Liver (tissue), 9 donors: ENCODE measurements around the gene CPN1. TPM values are rescaled to one million over a fixed set of nuclear protein-coding genes. Genes with fewer than 3 reads are reported as not detected.

ENCODE experiments used
- DNase-seq: peaks from one replicate; pipeline ENCODE4 v3.0.0-alpha.2; 2017; ENCODE audit warnings: low spot score
- H3K27ac ChIP-seq, 2 donors: one replicate each; pipeline ENCODE4 v1.7.0; 2013; ENCODE audit warnings: inconsistent platforms in 2 of 2, low read length in 2 of 2, control low read depth in 1 of 2, low read depth in 1 of 2, mild to moderate bottlenecking in 1 of 2
- H3K27me3 ChIP-seq, 4 donors: one replicate each; pipeline versions ENCODE4 v1.6.1 to v1.7.0; 2013; ENCODE audit warnings: low read length in 3 of 4, inconsistent platforms in 1 of 4, mild to moderate bottlenecking in 1 of 4, moderate library complexity in 1 of 4; ENCODE audit not compliant: control insufficient read depth in 4 of 4, insufficient read depth in 4 of 4
- H3K36me3 ChIP-seq, 4 donors: one replicate each; pipeline versions ENCODE4 v1.6.1 to v1.7.0; 2013; ENCODE audit warnings: low read length in 3 of 4, mild to moderate bottlenecking in 3 of 4, low read depth in 1 of 4, moderate library complexity in 1 of 4; ENCODE audit not compliant: control insufficient read depth in 4 of 4, insufficient read depth in 3 of 4
- H3K4me1 ChIP-seq, 4 donors: one replicate each; pipeline versions ENCODE4 v1.6.1 to v1.7.0; 2013; ENCODE audit warnings: low read length in 3 of 4, mild to moderate bottlenecking in 3 of 4, moderate library complexity in 1 of 4; ENCODE audit not compliant: control insufficient read depth in 4 of 4, insufficient read depth in 4 of 4
- H3K4me3 ChIP-seq, 3 donors: one replicate each; pipeline versions ENCODE4 v1.6.1 to v1.7.0; 2013; ENCODE audit warnings: low read length in 3 of 3, control low read depth in 1 of 3, low read depth in 1 of 3, mild to moderate bottlenecking in 1 of 3
- H3K9ac ChIP-seq, 2 donors: one replicate each; pipeline ENCODE4 v1.7.0; 2013; ENCODE audit warnings: low read length in 2 of 2, mild to moderate bottlenecking in 2 of 2, moderate library complexity in 2 of 2, control low read depth in 1 of 2, low read depth in 1 of 2
- H3K9me3 ChIP-seq, 4 donors: one replicate each; pipeline versions ENCODE4 v1.6.1 to v1.7.0; 2013; ENCODE audit warnings: low read length in 3 of 4; ENCODE audit not compliant: control insufficient read depth in 4 of 4
- ATF3 ChIP-seq: IDR thresholded peaks from 2 replicates; pipeline ENCODE4 v1.6.1; 2016; ENCODE audit warnings: antibody characterized with exemption
- CTCF ChIP-seq: fragments of 150-350 bp; IDR thresholded peaks from 2 replicates; pipeline ENCODE4 v1.5.1; 2017; ENCODE audit warnings: improper control_type of control experiment, low read depth, low read length; ENCODE audit not compliant: missing input control
- FOXA1 ChIP-seq: IDR thresholded peaks from 2 replicates; pipeline ENCODE4 v1.6.1; 2016; ENCODE audit warnings: antibody characterized with exemption
- FOXA2 ChIP-seq: IDR thresholded peaks from 2 replicates; pipeline ENCODE4 v1.6.1; 2016; ENCODE audit warnings: antibody characterized with exemption
- GABPA ChIP-seq, 2 donors: IDR thresholded peaks in 1 of 2; conservative IDR thresholded peaks in 1 of 2; 2 replicates each; pipeline ENCODE4 v1.6.1; 2016; ENCODE audit warnings: antibody characterized with exemption in 2 of 2, mild to moderate bottlenecking in 1 of 2, moderate library complexity in 1 of 2
- HNF4A ChIP-seq, 2 donors: conservative IDR thresholded peaks; 2 replicates each; pipeline ENCODE4 v1.6.1; 2016; ENCODE audit warnings: antibody characterized with exemption in 2 of 2, mild to moderate bottlenecking in 2 of 2
- HNF4G ChIP-seq: IDR thresholded peaks from 2 replicates; pipeline ENCODE4 v1.6.1; 2016; ENCODE audit warnings: antibody characterized with exemption
- JUND ChIP-seq, 2 donors: IDR thresholded peaks; 2 replicates each; pipeline ENCODE4 v1.6.1; 2016; ENCODE audit warnings: antibody characterized with exemption in 2 of 2
- RAD21 ChIP-seq, 2 donors: IDR thresholded peaks; 2 replicates each; pipeline ENCODE4 v1.6.1; 2016; ENCODE audit warnings: antibody characterized with exemption in 2 of 2, mild to moderate bottlenecking in 2 of 2
- REST ChIP-seq: IDR thresholded peaks from 2 replicates; pipeline ENCODE4 v1.6.1; 2016; ENCODE audit warnings: antibody characterized with exemption, mild to moderate bottlenecking
- RXRA ChIP-seq, 2 donors: IDR thresholded peaks; 2 replicates each; pipeline ENCODE4 v1.6.1; 2017 to 2018; ENCODE audit warnings: antibody characterized with exemption in 2 of 2, mild to moderate bottlenecking in 1 of 2
- SP1 ChIP-seq: IDR thresholded peaks from 2 replicates; pipeline ENCODE4 v1.6.1; 2018; ENCODE audit warnings: antibody characterized with exemption, mild to moderate bottlenecking
- TAF1 ChIP-seq: conservative IDR thresholded peaks from 2 replicates; pipeline ENCODE4 v1.6.1; 2016; ENCODE audit warnings: antibody characterized with exemption, mild to moderate bottlenecking
- YY1 ChIP-seq: IDR thresholded peaks from 2 replicates; pipeline ENCODE4 v1.6.1; 2016; ENCODE audit warnings: antibody characterized with exemption, mild to moderate bottlenecking
- ZBTB33 ChIP-seq: IDR thresholded peaks from 2 replicates; pipeline ENCODE4 v1.6.1; 2016; ENCODE audit warnings: antibody characterized with exemption
- WGBS: extraction: QIAGEN DNeasy Blood & Tissue Kit; methylation state at CpG from one replicate; pipeline ENCODE4 v1.1.7; 2013; 5-methylcytosine and 5-hydroxymethylcytosine counted together
- polyA plus RNA-seq, 2 donors: library from polyadenylated mRNA; stranded (reverse) in 1 of 2; unstranded in 1 of 2; fragments of 200-250 nt in 1 of 2; fragments of >200 nt in 1 of 2; fragmentation: Nextera tagmentation in 1 of 2; extraction: Ambion mirVana in 1 of 2; gene quantifications; one replicate each; pipeline versions ENCODE4 v1.2.1 to v1.2.3, GENCODE V29; 2013 to 2015
- total RNA-seq, 2 donors: library from RNA; depleted of rRNA; stranded (reverse); fragments of >200 nt; gene quantifications; one replicate each; pipeline ENCODE4 v1.2.3, GENCODE V29; 2014
- donor health status: healthy.
- donor health status: healthy.
- donor health status: healthy.
- donor health status: healthy.
- donor health status: healthy.

The CPN1 gene
- total RNA-seq (100 to 1,000 TPM in 1 of 2 donors, 10 to 100 TPM in 1; 95.7 to 119 TPM), polyA plus RNA-seq (10 to 100 TPM; 30.4 to 97.8 TPM)

GRCh38 chr10:100081075-100082001 lies at the start of gene CPN1:
TSS of gene CPN1 (minus strand) at chr10:100081869. CDS start at chr10:100081625, 244 bp downstream.
- DNase-seq: peak; percentile 40
- H3K4me3 ChIP-seq: peak within 1 kb of the TSS; percentile 65 to 71 (median 66)
- peak within 1 kb of the TSS; percentile 83 to 87 for H3K27ac ChIP-seq
- peaks cover 4 to 19% (median 6%) of the 10 kb centered on the region in 4 donors for H3K4me1 ChIP-seq
- H3K9me3 ChIP-seq: no peaks in the 10 kb centered on the region
- no peaks in the 10 kb centered on the region for H3K27me3 ChIP-seq
- WGBS: 29% methylated on average over 24 of the region's 24 CpGs
- peak; percentile 16 for TF ChIP-seq ZBTB33
- peak; percentile 66 for TF ChIP-seq YY1
- peak in 1 of 2 donors; percentile 23 for TF ChIP-seq JUND (IDR thresholded peaks at IDR 0.05)
- peak; percentile 60 for TF ChIP-seq TAF1
- no peak for TF ChIP-seq GABPA (IDR thresholded peaks at IDR 0.05 in 1 of 2, conservative IDR thresholded peaks at IDR 0.05 in 1 of 2)
- TF ChIP-seq FOXA1: peak; percentile 56
- TF ChIP-seq FOXA2: peak; percentile 77
- TF ChIP-seq SP1: peak; percentile 36
- peak; percentile 64 to 71 for TF ChIP-seq HNF4A (conservative IDR thresholded peaks at IDR 0.05)
- TF ChIP-seq RAD21 (IDR thresholded peaks at IDR 0.05): peak; percentile 46
- peak; percentile 87 for TF ChIP-seq REST
- peak; percentile 28 for TF ChIP-seq HNF4G
- TF ChIP-seq CTCF: no peak
- no peak for TF ChIP-seq ATF3
- TF ChIP-seq RXRA (IDR thresholded peaks at IDR 0.05): peak in 1 of 2 donors; percentile 36
- H3K36me3 ChIP-seq: peaks cover 0 to 4% (median 2%) of the 10 kb centered on the region in 4 donors
- peak within 1 kb of the TSS; percentile 77 to 90 for H3K9ac ChIP-seq
